Osteoblast (primary cell): ENCODE measurements around the gene WNK1. TPM values are rescaled to one million over a fixed set of nuclear protein-coding genes. Genes with fewer than 3 reads are reported as not detected.
"Not testable (repeated sequence)": the region's sequence is repeated elsewhere in the genome, so short reads cannot be mapped to it uniquely, and the experiment has no call there.

Experiments used
- DNase-seq: peaks from one replicate; pipeline ENCODE4 v3.0.0; 2011; ENCODE audit warnings: low spot score, mixed read lengths; ENCODE audit not compliant: insufficient read length; ENCODE audit errors: missing footprints
- H2AFZ ChIP-seq: 2 replicates; pipeline ENCODE4 v1.6.0; 2011; ENCODE audit warnings: mild to moderate bottlenecking, low read length
- H3K27ac ChIP-seq: 2 replicates; pipeline ENCODE4 v1.5.1; 2011; ENCODE audit warnings: mild to moderate bottlenecking, low read depth, low read length, moderate library complexity
- H3K27me3 ChIP-seq: 2 replicates; pipeline ENCODE4 v1.6.0; 2012; ENCODE audit warnings: mild to moderate bottlenecking, control low read depth, inconsistent platforms, low read length, moderate library complexity; ENCODE audit not compliant: insufficient read depth
- H3K36me3 ChIP-seq: 2 replicates; pipeline ENCODE4 v1.5.1; 2011; ENCODE audit warnings: mild to moderate bottlenecking, low read length, control low read depth, moderate library complexity; ENCODE audit not compliant: insufficient read depth
- H3K4me1 ChIP-seq: 2 replicates; pipeline ENCODE4 v1.5.1; 2011; ENCODE audit warnings: mild to moderate bottlenecking, low read length, control low read depth, moderate library complexity; ENCODE audit not compliant: insufficient read depth
- H3K4me2 ChIP-seq: 2 replicates; pipeline ENCODE4 v1.6.0; 2011; ENCODE audit warnings: mild to moderate bottlenecking, low read length; ENCODE audit not compliant: insufficient read depth
- H3K4me3 ChIP-seq: fragments of 200-600 bp; sonication (generic); 3 replicates; pipeline ENCODE4 v1.5.1; 2012; ENCODE audit warnings: mild to moderate bottlenecking, low read length, inconsistent platforms; ENCODE audit not compliant: insufficient read depth
- H3K79me2 ChIP-seq: 2 replicates; pipeline ENCODE4 v1.6.0; 2012; ENCODE audit warnings: mild to moderate bottlenecking, low read length, control low read depth, inconsistent platforms; ENCODE audit not compliant: insufficient read depth
- H3K9me3 ChIP-seq: 2 replicates; pipeline ENCODE4 v1.5.1; 2011; ENCODE audit warnings: low read depth, low read length, control low read depth
- H4K20me1 ChIP-seq: 2 replicates; pipeline ENCODE4 v1.6.0; 2012; ENCODE audit warnings: mild to moderate bottlenecking, low read length, control low read depth; ENCODE audit not compliant: insufficient read depth
- total RNA-seq: library from RNA; depleted of rRNA; stranded (reverse); fragments of >200 nt; gene quantifications from 2 replicates; pipeline ENCODE4 v1.2.3, GENCODE V29; 2012
- TF ChIP-seq, protein P1 (sequence below): IDR thresholded peaks from 2 replicates; pipeline ENCODE4 v1.5.1; 2011; ENCODE audit warnings: mild to moderate bottlenecking, low read depth, low read length, moderate library complexity; ENCODE audit errors: extremely low read depth

Gene WNK1
- total RNA-seq, 1 donor = 110 TPM

- H3K9me3 ChIP-seq = no peaks in the 10 kb centered on the region
- H3K4me3 ChIP-seq = no peak overlapping the region
- TF ChIP-seq, protein P1, sequence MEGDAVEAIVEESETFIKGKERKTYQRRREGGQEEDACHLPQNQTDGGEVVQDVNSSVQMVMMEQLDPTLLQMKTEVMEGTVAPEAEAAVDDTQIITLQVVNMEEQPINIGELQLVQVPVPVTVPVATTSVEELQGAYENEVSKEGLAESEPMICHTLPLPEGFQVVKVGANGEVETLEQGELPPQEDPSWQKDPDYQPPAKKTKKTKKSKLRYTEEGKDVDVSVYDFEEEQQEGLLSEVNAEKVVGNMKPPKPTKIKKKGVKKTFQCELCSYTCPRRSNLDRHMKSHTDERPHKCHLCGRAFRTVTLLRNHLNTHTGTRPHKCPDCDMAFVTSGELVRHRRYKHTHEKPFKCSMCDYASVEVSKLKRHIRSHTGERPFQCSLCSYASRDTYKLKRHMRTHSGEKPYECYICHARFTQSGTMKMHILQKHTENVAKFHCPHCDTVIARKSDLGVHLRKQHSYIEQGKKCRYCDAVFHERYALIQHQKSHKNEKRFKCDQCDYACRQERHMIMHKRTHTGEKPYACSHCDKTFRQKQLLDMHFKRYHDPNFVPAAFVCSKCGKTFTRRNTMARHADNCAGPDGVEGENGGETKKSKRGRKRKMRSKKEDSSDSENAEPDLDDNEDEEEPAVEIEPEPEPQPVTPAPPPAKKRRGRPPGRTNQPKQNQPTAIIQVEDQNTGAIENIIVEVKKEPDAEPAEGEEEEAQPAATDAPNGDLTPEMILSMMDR = no peak
- no peaks in the 10 kb centered on the region for H3K36me3 ChIP-seq
- peaks cover 36% of the 10 kb centered on the region for H3K4me1 ChIP-seq
- H2AFZ ChIP-seq = no peak overlapping the region
- peak overlapping the region; percentile 33 for H3K4me2 ChIP-seq
- H3K27ac ChIP-seq = peak overlapping the region; percentile 81
- no peaks in the 10 kb centered on the region for H3K27me3 ChIP-seq
- DNase-seq = peak; percentile 21
- peaks cover 96% of the 10 kb centered on the region for H3K79me2 ChIP-seq
- peaks cover 19% of the 10 kb centered on the region for H4K20me1 ChIP-seq
Measured at GRCh38 chr12:807041-807735, 54.8 kb downstream of the WNK1 start.

GRCh38 chr12:810116-810515 lies 57.7 kb downstream of the WNK1 start:
- H4K20me1 ChIP-seq = peaks cover 32% of the 10 kb centered on the region
- H3K4me2 ChIP-seq = peak overlapping the region; percentile 51
- peaks cover 26% of the 10 kb centered on the region for H3K4me1 ChIP-seq
- no peak overlapping the region for H3K27ac ChIP-seq
- H3K9me3 ChIP-seq = no peaks in the 10 kb centered on the region
- H3K79me2 ChIP-seq = peaks cover 95% of the 10 kb centered on the region
- H3K4me3 ChIP-seq = no peak overlapping the region
- TF ChIP-seq, protein P1 = no peak
- no peaks in the 10 kb centered on the region for H3K27me3 ChIP-seq
- no peak overlapping the region for H2AFZ ChIP-seq
- no peak for DNase-seq
- H3K36me3 ChIP-seq = peaks cover 6% of the 10 kb centered on the region

- DNase-seq = no peak
- H3K36me3 ChIP-seq = peaks cover 6% of the 10 kb centered on the region
- peak overlapping the region; percentile 51 for H3K4me2 ChIP-seq
- H2AFZ ChIP-seq = no peak overlapping the region
- TF ChIP-seq, protein P1 = no peak
- no peak overlapping the region for H3K4me3 ChIP-seq
- peaks cover 25% of the 10 kb centered on the region for H3K4me1 ChIP-seq
- peaks cover 34% of the 10 kb centered on the region for H4K20me1 ChIP-seq
- peak overlapping the region; percentile 3 for H3K27ac ChIP-seq
- no peaks in the 10 kb centered on the region for H3K27me3 ChIP-seq
- peaks cover 96% of the 10 kb centered on the region for H3K79me2 ChIP-seq
- H3K9me3 ChIP-seq = no peaks in the 10 kb centered on the region
Measured at GRCh38 chr12:810671-811415, 58.5 kb downstream of the WNK1 start.

DNA sequence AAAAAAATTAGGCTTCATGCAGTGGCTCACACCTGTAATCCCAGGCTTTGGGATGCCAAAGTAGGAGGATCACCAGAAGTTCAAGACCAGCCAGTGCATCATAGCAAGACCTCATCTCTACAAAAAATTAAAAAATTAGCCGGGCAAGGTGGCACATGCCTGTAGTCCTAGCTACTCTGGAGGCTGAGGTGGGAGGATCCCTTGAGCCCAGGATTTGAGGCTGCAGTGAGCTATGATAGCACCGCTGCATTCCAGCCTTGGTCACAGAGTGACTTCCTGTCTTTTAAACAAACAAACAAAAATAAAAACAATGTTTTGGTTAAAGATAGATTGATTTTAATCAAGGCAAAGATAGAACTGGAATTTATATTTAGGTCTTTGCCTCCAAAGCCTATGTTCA lies 60.6 kb downstream of the WNK1 start:
- H3K4me3 ChIP-seq = no peak overlapping the region
- H2AFZ ChIP-seq = no peak overlapping the region
- H3K4me1 ChIP-seq = peaks cover 10% of the 10 kb centered on the region
- H3K36me3 ChIP-seq = peaks cover 14% of the 10 kb centered on the region
- no peak overlapping the region for H3K27ac ChIP-seq
- H3K4me2 ChIP-seq = no peak overlapping the region
- no peak for DNase-seq
- no peaks in the 10 kb centered on the region for H3K9me3 ChIP-seq
- peaks cover 93% of the 10 kb centered on the region for H3K79me2 ChIP-seq
- peaks cover 39% of the 10 kb centered on the region for H4K20me1 ChIP-seq
- no peaks in the 10 kb centered on the region for H3K27me3 ChIP-seq
- TF ChIP-seq, protein P1 = no peak

DNA sequence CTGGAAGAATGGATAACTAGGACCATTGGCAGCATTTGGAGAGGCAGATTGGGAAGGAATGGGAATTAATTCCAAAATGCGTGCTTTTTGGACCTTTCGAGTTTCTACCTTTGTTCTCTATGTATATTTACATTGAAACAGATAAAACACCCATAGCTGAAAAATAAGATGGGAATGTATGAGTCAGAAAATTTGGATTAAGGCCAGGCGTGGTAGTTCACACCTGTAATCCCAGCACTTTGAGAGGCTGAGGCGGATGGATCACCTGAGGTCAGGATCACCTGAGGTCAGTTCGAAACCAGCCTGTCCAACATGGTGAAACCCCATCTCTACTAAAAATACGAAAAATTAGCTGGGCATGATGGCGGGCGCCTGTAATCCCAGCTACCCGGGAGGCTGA lies 65.1 kb downstream of the WNK1 start:
- H3K4me3 ChIP-seq, H3K4me1 ChIP-seq, H2AFZ ChIP-seq, H3K9me3 ChIP-seq, H3K4me2 ChIP-seq, H3K27me3 ChIP-seq, H3K27ac ChIP-seq, DNase-seq: not testable (repeated sequence)
- Histone ChIP-seq H3K36me3 (peaks cover 14% of the 10 kb centered on the region), H3K79me2 (peaks cover 93% of the 10 kb centered on the region), H4K20me1 (peaks cover 30% of the 10 kb centered on the region)
